ENCODE data around the gene ZNF609. TPM values are rescaled to one million over a fixed set of nuclear protein-coding genes. Genes with fewer than 3 reads are reported as not detected.

Gene ZNF609
- polyA plus RNA-seq, 1 experiment = 12.5 TPM

- CTCF ChIA-PET = interaction anchor here (1.1 to 1.9 kb wide), 4 partner anchors 11 to 645 kb away, joined by 3 to 14 read pairs (median 4); no protein-coding TSS in a partner anchor
- no peaks in the 10 kb centered on the region for H3K36me3 ChIP-seq (ENCODE audit: control insufficient read depth, insufficient read depth, low read length)
Observed at GRCh38 chr15:64716452-64716851, 256.1 kb downstream of the ZNF609 start.

GRCh38 chr15:64717130-64717529 lies 256.8 kb downstream of the ZNF609 start:
- no peak for DNase-seq (ENCODE audit: low read depth)
- POLR2A ChIA-PET = no interaction called here
- Histone ChIP-seq H3K36me3 (ENCODE audit: control insufficient read depth, insufficient read depth, low read length) (no peaks in the 10 kb centered on the region), H3K4me3 (ENCODE audit: low read depth, low read length) (no peak overlapping the region), H3K27me3 (ENCODE audit: control insufficient read depth, insufficient read depth, low read length) (no peaks in the 10 kb centered on the region)
- CTCF ChIA-PET = interaction anchor here (0.8 to 2.1 kb wide), 5 partner anchors 8 to 645 kb away, joined by 3 to 14 read pairs (median 5); no protein-coding TSS in a partner anchor
- no peak for TF ChIP-seq CTCF (IDR thresholded peaks at IDR 0.05; ENCODE audit: insufficient read depth, low read depth, low read length)

More at GRCh38 chr15:64716452-64716851, 256.1 kb downstream of the ZNF609 start:
- Histone ChIP-seq H3K4me3 (ENCODE audit: low read depth, low read length) (no peak overlapping the region), H3K27me3 (ENCODE audit: control insufficient read depth, insufficient read depth, low read length) (no peaks in the 10 kb centered on the region)
- POLR2A ChIA-PET = no interaction called here
- no peak for DNase-seq (ENCODE audit: low read depth)
- TF ChIP-seq CTCF (IDR thresholded peaks at IDR 0.05; ENCODE audit: insufficient read depth, low read depth, low read length) = no peak

- Histone ChIP-seq H3K27me3 (ENCODE audit: control insufficient read depth, insufficient read depth, low read length) (no peaks in the 10 kb centered on the region), H3K4me3 (ENCODE audit: low read depth, low read length) (no peak overlapping the region), H3K36me3 (ENCODE audit: control insufficient read depth, insufficient read depth, low read length) (no peaks in the 10 kb centered on the region)
- ChIA-PET CTCF (interaction anchor here (0.8 to 2.1 kb wide), 4 partner anchors 9 to 33 kb away, joined by 3 to 14 read pairs (median 6); no protein-coding TSS in a partner anchor), POLR2A (no interaction called here)
- no peak for TF ChIP-seq CTCF (IDR thresholded peaks at IDR 0.05; ENCODE audit: insufficient read depth, low read depth, low read length)
- DNase-seq (ENCODE audit: low read depth) = no peak
Observed at GRCh38 chr15:64717735-64718495, 257.5 kb downstream of the ZNF609 start.

GRCh38 chr15:64720188-64720587 lies 259.8 kb downstream of the ZNF609 start:
- no peaks in the 10 kb centered on the region for H3K27me3 ChIP-seq (ENCODE audit: control insufficient read depth, insufficient read depth, low read length)
- H3K36me3 ChIP-seq (ENCODE audit: control insufficient read depth, insufficient read depth, low read length) = no peaks in the 10 kb centered on the region
- no peak overlapping the region for H3K4me3 ChIP-seq (ENCODE audit: low read depth, low read length)
- TF ChIP-seq CTCF (IDR thresholded peaks at IDR 0.05; ENCODE audit: insufficient read depth, low read depth, low read length) = no peak
- POLR2A ChIA-PET = no interaction called here
- no peak for DNase-seq (ENCODE audit: low read depth)
- CTCF ChIA-PET = interaction anchor here (0.8 to 2.5 kb wide), 4 partner anchors 9 to 36 kb away, joined by 3 to 17 read pairs (median 8); no protein-coding TSS in a partner anchor

- TF ChIP-seq CTCF (IDR thresholded peaks at IDR 0.05; ENCODE audit: insufficient read depth, low read depth, low read length) = no peak
- POLR2A ChIA-PET = no interaction called here
Observed at GRCh38 chr15:64730151-64730550, 269.8 kb downstream of the ZNF609 start.

More at GRCh38 chr15:64730151-64730550, 269.8 kb downstream of the ZNF609 start:
- no peaks in the 10 kb centered on the region for H3K27me3 ChIP-seq (ENCODE audit: control insufficient read depth, insufficient read depth, low read length)
- DNase-seq (ENCODE audit: low read depth) = no peak
- CTCF ChIA-PET = interaction anchor here (0.6 to 24.4 kb wide), 20 partner anchors 10 to 348 kb away, joined by 3 to 416 read pairs (median 6); no protein-coding TSS in a partner anchor
- no peak overlapping the region for H3K4me3 ChIP-seq (ENCODE audit: low read depth, low read length)
- H3K36me3 ChIP-seq (ENCODE audit: control insufficient read depth, insufficient read depth, low read length) = no peaks in the 10 kb centered on the region
